OCI-M2 (cell line): ENCODE data around the gene CBLB.

Source experiments
- DNase-seq: peaks from one replicate; lab custom pipeline; 2025; ENCODE audit not compliant: unreplicated experiment; lab: John Stamatoyannopoulos, UW

CBLB gene

GRCh38 chr3:105791919-105792786 lies 76.7 kb downstream of the CBLB start:
- DNase-seq = no peak

- no peak for DNase-seq
These were observed 77.7 kb downstream of the CBLB start for GRCh38 chr3:105791131-105791530.

GRCh38 chr3:105790534-105790933 lies 78.3 kb downstream of the CBLB start:
- no peak for DNase-seq

GRCh38 chr3:105788593-105788992 lies 80.2 kb downstream of the CBLB start:
- no peak for DNase-seq

- DNase-seq = no peak
These were observed 81.4 kb downstream of the CBLB start for GRCh38 chr3:105787453-105787852.

- no peak for DNase-seq
These were observed 81.8 kb downstream of the CBLB start for GRCh38 chr3:105786990-105787389.

- no peak for DNase-seq
These were observed 82.6 kb downstream of the CBLB start for GRCh38 chr3:105786241-105786640.

- no peak for DNase-seq
These were observed 83.0 kb downstream of the CBLB start for GRCh38 chr3:105785803-105786202.

GRCh38 chr3:105783631-105784030 lies 85.2 kb downstream of the CBLB start:
- DNase-seq = no peak

GRCh38 chr3:105781871-105782270 lies 86.9 kb downstream of the CBLB start:
- DNase-seq = no peak

GRCh38 chr3:105780107-105780506 lies 88.7 kb downstream of the CBLB start:
- no peak for DNase-seq

GRCh38 chr3:105775368-105775767 lies 93.4 kb downstream of the CBLB start:
- DNase-seq = no peak

- no peak for DNase-seq
These were observed 94.2 kb downstream of the CBLB start for GRCh38 chr3:105774444-105775180.

GRCh38 chr3:105773291-105773690 lies 95.5 kb downstream of the CBLB start:
- DNase-seq = no peak

- DNase-seq = no peak
These were observed 96.2 kb downstream of the CBLB start for GRCh38 chr3:105772635-105773034.

GRCh38 chr3:105771392-105771791 lies 97.4 kb downstream of the CBLB start:
- DNase-seq = no peak

- DNase-seq = no peak
These were observed 98.4 kb downstream of the CBLB start for GRCh38 chr3:105770410-105770809.

GRCh38 chr3:105767776-105768175 lies 101.0 kb downstream of the CBLB start:
- DNase-seq = no peak

GRCh38 chr3:105767216-105767615 lies 101.6 kb downstream of the CBLB start:
- no peak for DNase-seq

GRCh38 chr3:105765308-105765639 lies 103.5 kb downstream of the CBLB start:
- no peak for DNase-seq

GRCh38 chr3:105764378-105765307 lies 104.2 kb downstream of the CBLB start:
- no peak for DNase-seq
